ENCODE measurements around the gene PUDP. TPM values are rescaled to one million over a fixed set of nuclear protein-coding genes. Genes with fewer than 3 reads are reported as not detected.
"Not testable (repeated sequence)": the region's sequence is repeated elsewhere in the genome, so short reads cannot be mapped to it uniquely, and the experiment has no call there.

PUDP gene
- total and polyA plus RNA-seq, 8 donors: 1.8 to 42.0 (median 18.5) TPM

DNA sequence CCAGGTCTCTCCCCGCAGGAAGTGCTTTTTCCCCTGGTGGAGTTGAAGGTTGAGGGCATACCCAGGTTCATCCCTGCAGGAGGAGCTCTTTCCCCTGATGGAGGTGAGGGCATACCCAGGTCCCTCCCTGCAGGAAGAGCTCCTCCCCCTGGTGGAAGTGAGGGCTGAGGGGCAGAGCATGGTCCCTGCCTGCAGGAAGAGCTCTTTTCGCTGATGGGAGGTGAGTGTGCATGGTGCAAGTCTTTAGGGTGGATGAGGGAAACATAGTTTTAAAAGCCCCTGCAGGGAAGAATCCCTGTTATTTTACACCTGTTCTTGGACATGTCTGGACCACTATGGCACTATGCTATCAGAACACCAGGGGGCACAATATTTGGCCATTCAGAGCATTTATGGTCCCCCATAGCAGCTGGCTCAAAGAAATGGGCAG, 43.7 kb upstream of the PUDP start:
- Histone ChIP-seq H3K4me1 (no peaks in the 10 kb centered on the region), H3K27me3 (no peaks in the 10 kb centered on the region), H3K27ac (no peak overlapping the region), H3K4me3 (no peak overlapping the region), H3K9me3 (no peaks in the 10 kb centered on the region), H3K36me3 (peaks cover 0 to 3% (median 0%) of the 10 kb centered on the region in 4 donors)
- WGBS, 5 donors: 85 to 94% (median 89%) methylated on average over 2 of the region's 2 CpGs; no CpG with 5 or more reads in 1 of the 5 donors
- intact Hi-C loops (cut with DNase I; ENCODE audit: low total_unique reads): no loop called here
- TF ChIP-seq POLR2A (IDR thresholded peaks at IDR 0.05) (no peak), POLR2AphosphoS5 (IDR thresholded peaks at IDR 0.05) (no peak), EP300 (IDR thresholded peaks at IDR 0.05) (no peak)
- no peak for DNase-seq

DNA sequence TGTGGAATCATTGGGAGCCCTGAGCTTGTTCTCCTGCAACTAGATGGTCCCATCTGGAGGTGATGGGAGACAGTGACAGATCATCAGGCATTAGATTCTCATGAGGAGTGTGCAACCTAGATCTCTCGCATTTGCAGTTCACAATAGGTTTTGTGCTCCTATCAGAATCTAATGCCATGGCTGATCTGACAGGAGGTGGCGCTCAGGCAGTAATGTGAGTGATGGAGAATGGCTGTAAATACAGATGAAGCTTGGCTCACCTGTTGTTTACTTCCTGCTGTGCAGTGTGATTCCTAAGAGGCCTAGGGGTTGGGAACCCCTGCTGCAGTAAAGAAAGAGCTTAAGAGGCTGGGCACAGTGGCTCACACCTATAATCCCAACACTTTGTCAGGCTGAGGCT, 42.2 kb upstream of the PUDP start:
- DNase-seq: no peak
- Histone ChIP-seq H3K4me1 (no peaks in the 10 kb centered on the region), H3K9me3 (no peaks in the 10 kb centered on the region), H3K27ac (no peak overlapping the region), H3K4me3 (no peak overlapping the region), H3K36me3 (peaks cover 0 to 3% (median 0%) of the 10 kb centered on the region in 4 donors), H3K27me3 (no peaks in the 10 kb centered on the region)
- TF ChIP-seq POLR2AphosphoS5 (IDR thresholded peaks at IDR 0.05) (no peak), EP300 (IDR thresholded peaks at IDR 0.05) (no peak), POLR2A (IDR thresholded peaks at IDR 0.05) (no peak)
- TF ChIP-seq, protein P1, sequence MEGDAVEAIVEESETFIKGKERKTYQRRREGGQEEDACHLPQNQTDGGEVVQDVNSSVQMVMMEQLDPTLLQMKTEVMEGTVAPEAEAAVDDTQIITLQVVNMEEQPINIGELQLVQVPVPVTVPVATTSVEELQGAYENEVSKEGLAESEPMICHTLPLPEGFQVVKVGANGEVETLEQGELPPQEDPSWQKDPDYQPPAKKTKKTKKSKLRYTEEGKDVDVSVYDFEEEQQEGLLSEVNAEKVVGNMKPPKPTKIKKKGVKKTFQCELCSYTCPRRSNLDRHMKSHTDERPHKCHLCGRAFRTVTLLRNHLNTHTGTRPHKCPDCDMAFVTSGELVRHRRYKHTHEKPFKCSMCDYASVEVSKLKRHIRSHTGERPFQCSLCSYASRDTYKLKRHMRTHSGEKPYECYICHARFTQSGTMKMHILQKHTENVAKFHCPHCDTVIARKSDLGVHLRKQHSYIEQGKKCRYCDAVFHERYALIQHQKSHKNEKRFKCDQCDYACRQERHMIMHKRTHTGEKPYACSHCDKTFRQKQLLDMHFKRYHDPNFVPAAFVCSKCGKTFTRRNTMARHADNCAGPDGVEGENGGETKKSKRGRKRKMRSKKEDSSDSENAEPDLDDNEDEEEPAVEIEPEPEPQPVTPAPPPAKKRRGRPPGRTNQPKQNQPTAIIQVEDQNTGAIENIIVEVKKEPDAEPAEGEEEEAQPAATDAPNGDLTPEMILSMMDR (IDR thresholded peaks at IDR 0.05): no peak
- WGBS, 5 donors: 92 to 100% (median 93%) methylated on average over 2 of the region's 2 CpGs
- intact Hi-C loops (cut with DNase I; ENCODE audit: low total_unique reads): no loop called here

DNA sequence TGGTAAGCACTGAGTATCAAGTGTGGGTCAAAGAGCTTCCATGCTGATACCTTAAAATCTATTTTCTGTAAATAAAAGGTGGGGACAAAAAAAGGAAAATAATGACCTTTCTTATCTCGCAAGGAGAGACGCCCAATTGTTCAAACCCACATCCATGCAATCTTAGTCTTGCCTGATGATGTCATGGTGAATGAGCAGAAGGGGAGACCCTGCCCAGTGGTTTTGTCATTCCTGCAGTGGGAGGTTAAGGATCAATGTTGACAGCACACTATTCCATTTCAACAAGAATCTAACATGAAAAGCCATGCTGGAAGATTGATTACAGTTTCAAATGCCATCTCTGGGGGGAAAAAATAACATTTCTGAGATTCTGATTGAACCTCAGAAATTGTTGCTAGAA, 40.7 kb upstream of the PUDP start:
- H3K27ac ChIP-seq: no peak overlapping the region
- intact Hi-C loops (cut with DNase I; ENCODE audit: low total_unique reads): no loop called here
- WGBS, 5 donors: 63 to 92% (median 66%) methylated on average over 2 of the region's 2 CpGs

DNA sequence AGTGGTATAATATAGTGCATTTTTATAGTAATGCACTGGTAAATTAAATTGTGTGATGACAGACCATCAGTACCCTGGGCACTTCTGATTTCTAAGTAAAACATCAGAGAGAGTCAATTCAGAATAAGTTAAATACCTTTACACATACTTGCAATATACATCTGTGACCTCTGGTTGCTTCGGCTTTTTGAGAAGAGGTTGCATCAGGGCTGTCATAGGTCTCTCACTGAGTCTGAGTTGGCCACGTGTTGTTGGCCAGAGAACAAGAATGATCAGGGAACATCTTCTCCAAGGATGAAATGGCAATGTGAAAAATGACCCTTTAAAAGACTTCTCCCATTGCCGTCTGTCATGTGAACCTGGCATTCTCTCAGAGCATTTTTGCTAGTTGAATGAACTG, 36.9 kb upstream of the PUDP start:
- H3K4me1 ChIP-seq: no peaks in the 10 kb centered on the region
- no peak overlapping the region for H3K27ac ChIP-seq
- peaks cover 0 to 5% (median 0%) of the 10 kb centered on the region in 4 donors for H3K36me3 ChIP-seq
- H3K27me3 ChIP-seq: no peaks in the 10 kb centered on the region
- 84 to 97% (median 88%) methylated on average over 3 of the region's 3 CpGs for WGBS, 5 donors
- DNase-seq: no peak
- TF ChIP-seq, protein P1 (IDR thresholded peaks at IDR 0.05): no peak
- TF ChIP-seq EP300 (IDR thresholded peaks at IDR 0.05): no peak
- no peak for TF ChIP-seq POLR2AphosphoS5 (IDR thresholded peaks at IDR 0.05)
- no peak for TF ChIP-seq POLR2A (IDR thresholded peaks at IDR 0.05)
- H3K4me3 ChIP-seq: no peak overlapping the region
- no peaks in the 10 kb centered on the region for H3K9me3 ChIP-seq
- intact Hi-C loops (cut with DNase I; ENCODE audit: low total_unique reads): no loop called here

More for the DNA sequence above, 40.7 kb upstream of the PUDP start:
- Histone ChIP-seq H3K9me3 (no peaks in the 10 kb centered on the region), H3K4me1 (no peaks in the 10 kb centered on the region), H3K36me3 (peaks cover 0 to 3% (median 0%) of the 10 kb centered on the region in 4 donors), H3K4me3 (no peak overlapping the region), H3K27me3 (no peaks in the 10 kb centered on the region)
- no peak for TF ChIP-seq POLR2AphosphoS5 (IDR thresholded peaks at IDR 0.05)
- no peak for DNase-seq

DNA sequence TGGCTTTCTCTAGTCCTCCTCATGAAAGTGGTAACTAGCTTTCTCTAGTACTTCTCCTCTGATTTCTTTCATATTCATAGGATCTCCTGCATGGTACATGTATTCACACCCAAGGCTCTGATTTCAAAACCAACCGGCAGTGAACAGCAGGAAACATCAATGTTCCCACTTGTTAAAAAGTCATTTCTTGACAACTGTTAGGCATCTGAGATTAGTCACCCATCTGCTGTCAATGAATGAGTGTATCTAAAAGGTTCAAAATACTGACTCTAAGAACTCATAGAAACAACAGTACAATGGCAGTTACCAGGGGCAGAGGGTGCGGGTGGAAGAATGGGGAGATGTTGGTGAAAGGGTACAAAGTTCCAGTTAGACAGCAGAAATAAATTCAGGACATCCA, 31.5 kb upstream of the PUDP start:
- H3K4me1 ChIP-seq: no peaks in the 10 kb centered on the region

DNA sequence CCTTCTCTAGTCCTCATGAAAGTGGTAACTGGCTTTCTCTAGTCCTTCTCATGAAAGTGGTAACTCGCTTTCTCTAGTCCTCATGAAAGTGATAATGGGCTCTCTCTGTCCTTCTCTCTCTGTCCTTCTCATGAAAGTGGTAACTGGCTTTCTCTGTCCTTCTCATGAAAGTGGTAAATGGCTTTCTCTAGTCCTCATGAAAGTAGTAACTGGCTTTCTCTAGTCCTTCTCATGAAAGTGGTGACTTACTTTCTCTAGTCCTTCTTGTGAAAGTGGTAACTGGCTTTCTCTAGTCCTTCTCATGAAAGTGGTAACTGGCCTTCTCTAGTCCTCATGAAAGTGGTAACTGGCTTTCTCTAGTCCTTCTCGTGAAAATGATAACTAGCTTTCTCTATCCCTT, 30.9 kb upstream of the PUDP start:
- H3K27ac ChIP-seq; H3K27me3 ChIP-seq; H3K9me3 ChIP-seq; intact Hi-C loops (cut with DNase I; ENCODE audit: low total_unique reads); H3K36me3 ChIP-seq; H3K4me1 ChIP-seq; DNase-seq; H3K4me3 ChIP-seq: not testable (repeated sequence)
- WGBS, 5 donors: 76 to 98% (median 93%) methylated on average over 2 of the region's 2 CpGs

More for the DNA sequence above, 31.5 kb upstream of the PUDP start:
- Histone ChIP-seq H3K9me3 (no peaks in the 10 kb centered on the region), H3K27ac (no peak overlapping the region), H3K4me3 (no peak overlapping the region), H3K36me3 (peaks cover 0 to 5% (median 0%) of the 10 kb centered on the region in 4 donors), H3K27me3 (no peaks in the 10 kb centered on the region)
- 91 to 95% (median 93%) methylated on average over 2 of the region's 2 CpGs for WGBS, 5 donors
- intact Hi-C loops (cut with DNase I; ENCODE audit: low total_unique reads): no loop called here
- DNase-seq: no peak
- TF ChIP-seq EP300 (IDR thresholded peaks at IDR 0.05) (no peak), POLR2AphosphoS5 (IDR thresholded peaks at IDR 0.05) (no peak)
